GM19328 (cell line): ENCODE results near the gene SEMA5A.

Experiments used
- ATAC-seq: cut with Tn5 transposase; IDR thresholded peaks from one replicate; pipeline ENCODE4 v1.9.1; 2021; ENCODE audit warnings: mild to moderate bottlenecking, moderate library complexity; ENCODE audit not compliant: unreplicated experiment

SEMA5A gene

DNA sequence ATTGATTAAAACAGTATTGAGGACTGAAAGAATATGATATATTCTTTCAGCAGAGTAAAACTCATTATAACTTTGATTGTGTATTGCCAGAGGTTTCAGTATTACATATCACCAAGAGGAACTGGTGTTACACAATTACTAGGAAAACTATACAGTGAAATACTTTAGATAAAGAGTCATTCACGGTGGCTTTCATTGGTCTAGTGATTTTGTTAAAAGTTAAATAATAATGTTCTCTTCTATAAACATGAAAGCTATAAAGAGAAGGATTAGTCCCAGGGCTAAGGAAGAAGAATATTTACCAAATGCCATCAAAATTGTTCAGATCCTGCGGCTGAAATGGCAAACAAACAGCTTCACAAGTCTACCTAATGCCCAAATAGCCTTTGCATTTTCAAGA is 306.2 kb downstream of the SEMA5A start:
- ATAC-seq: no peak

- ATAC-seq: no peak
Observed at GRCh38 chr5:9239071-9239470, 306.8 kb downstream of the SEMA5A start.

- no peak for ATAC-seq
Observed at GRCh38 chr5:9233712-9234111, 312.2 kb downstream of the SEMA5A start.

DNA sequence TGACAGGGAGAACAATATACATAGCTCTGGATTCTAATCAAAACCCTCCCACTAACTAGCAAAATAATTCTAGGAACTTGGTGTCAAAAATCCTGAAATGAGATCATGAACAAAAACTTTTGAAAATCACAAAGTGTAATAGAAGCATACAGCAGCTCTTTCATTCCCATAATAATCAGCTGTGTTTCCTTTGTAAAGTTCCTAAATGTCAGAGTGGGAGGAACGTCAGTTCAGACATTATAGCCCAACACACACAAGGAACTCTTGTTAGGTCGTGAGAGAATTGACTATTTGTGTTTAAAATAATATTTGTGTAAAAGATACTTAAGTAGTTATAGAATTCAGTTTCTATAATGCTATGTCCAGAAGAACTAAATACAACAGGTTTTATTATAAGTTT is 312.8 kb downstream of the SEMA5A start:
- ATAC-seq: no peak

- no peak for ATAC-seq
Observed at GRCh38 chr5:9231842-9232241, 314.0 kb downstream of the SEMA5A start.

- ATAC-seq: no peak
Observed at GRCh38 chr5:9230355-9230754, 315.5 kb downstream of the SEMA5A start.

DNA sequence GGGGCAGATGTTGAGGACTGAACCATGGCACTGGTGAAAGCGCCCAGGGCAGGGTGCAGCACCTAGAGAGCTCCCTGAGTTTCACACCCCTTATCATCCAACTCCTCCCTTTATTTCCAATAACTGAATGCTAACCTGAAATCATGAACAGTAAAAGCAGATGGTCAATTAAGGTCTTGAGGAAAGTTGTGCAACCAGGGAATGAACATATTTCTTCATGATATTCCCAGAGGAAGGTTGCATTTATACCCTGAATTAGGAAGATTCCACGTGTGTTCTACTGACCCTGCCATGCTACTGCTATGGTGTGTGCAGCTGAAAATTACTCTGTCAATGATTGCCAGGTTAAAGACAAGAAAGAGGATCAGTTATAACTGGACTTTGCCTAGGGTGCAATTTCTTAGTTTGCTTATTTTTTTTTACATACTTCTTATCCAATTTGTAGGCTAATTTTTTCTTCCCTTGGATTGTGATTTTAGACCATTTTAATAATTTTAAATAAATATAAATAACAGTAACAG is 319.8 kb downstream of the SEMA5A start:
- no peak for ATAC-seq

DNA sequence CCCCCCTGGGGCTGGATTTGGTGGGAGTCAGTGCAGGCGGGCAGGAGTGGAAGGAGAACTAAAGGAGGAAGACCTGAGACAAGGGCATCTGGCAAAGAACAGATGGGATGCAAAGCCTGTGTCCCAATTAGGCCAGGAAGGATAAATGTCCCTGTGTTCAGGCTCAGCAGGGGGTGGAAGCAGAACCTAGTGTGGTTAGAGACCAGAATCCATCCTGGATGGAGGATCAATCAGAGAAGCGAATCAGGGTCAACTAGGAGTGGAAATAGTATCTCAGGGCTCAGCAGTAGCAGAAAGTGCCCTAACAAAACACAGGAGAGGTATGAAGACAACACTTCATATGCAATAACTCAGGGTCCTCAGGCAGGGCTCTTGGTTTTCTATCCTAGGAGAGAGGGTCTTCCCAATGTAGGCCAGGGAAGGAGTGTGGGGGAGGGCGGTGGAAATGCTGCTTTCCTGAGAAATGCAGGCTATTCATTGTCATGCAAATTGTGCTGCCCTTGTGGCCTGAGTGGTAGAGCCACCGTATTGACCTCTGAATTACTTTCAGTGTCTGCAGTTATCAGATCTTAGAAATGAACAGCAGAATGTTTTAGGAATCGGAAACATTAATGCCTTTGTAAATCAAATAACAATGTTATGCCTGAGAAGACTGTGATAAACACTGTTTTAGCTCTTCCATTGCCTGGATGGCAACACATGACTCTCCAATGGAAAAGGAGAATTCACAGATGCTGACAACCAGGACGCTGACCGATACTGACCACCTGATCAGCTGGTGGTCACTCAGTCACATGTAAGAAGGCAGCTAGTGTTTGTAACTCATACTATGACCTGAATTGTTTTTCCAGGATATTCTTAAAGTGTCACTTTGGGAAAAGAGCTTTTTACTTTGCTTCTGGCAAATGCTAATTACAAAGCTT is 323.6 kb downstream of the SEMA5A start:
- ATAC-seq: no peak

GRCh38 chr5:9218358-9218757 is 327.5 kb downstream of the SEMA5A start:
- ATAC-seq: no peak

DNA sequence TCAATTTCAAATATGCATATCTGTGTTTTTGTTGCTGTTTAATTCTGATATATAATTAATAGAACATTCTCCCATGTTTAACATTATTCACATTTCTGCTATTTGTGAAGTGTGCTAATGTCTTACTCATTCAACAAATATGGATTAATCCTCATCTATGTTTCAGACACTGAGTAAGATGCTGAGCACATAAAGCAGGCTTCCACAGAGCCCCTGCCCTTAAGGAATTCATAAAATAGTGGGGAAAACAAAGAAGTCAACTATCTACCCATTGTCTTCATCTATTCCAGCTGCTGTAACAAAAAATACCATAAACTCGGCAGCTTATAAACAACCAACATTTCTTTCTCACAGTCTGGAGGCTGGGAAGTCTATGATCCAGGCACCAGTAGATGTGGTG is 333.3 kb downstream of the SEMA5A start:
- ATAC-seq: no peak

- no peak for ATAC-seq
Observed at GRCh38 chr5:9209846-9210492, 335.9 kb downstream of the SEMA5A start.

DNA sequence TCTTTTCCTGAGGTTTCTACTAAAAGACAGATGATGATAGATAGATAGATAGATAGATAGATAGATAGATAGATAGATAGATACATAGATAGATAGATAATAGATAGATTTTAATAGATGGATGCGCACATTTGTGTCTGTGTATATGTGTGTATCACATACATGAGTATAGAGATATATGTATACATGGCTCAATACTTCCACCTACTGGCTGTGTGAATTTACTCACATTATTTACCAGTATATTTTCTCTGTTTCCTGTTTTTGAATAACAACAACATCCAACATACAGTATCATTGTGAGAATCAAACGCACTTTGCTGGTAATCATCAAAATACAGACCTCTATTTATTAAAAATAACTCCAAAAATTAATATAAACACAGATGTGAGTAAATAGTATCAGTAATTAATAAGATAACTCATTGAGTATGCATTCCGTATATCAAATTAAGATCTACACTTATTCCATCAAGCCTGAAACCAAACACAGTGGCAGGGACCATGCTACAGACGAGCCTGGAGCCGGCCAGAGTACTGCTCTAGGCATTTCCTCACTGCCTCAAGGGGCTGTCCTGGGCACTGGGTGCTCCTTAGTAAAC is 338.0 kb downstream of the SEMA5A start:
- ATAC-seq: peak; percentile 80

GRCh38 chr5:9202636-9203035 is 343.2 kb downstream of the SEMA5A start:
- no peak for ATAC-seq

- no peak for ATAC-seq
Observed at GRCh38 chr5:9201761-9202160, 344.1 kb downstream of the SEMA5A start.

- ATAC-seq: no peak
Observed at GRCh38 chr5:9201011-9201410, 344.9 kb downstream of the SEMA5A start.

DNA sequence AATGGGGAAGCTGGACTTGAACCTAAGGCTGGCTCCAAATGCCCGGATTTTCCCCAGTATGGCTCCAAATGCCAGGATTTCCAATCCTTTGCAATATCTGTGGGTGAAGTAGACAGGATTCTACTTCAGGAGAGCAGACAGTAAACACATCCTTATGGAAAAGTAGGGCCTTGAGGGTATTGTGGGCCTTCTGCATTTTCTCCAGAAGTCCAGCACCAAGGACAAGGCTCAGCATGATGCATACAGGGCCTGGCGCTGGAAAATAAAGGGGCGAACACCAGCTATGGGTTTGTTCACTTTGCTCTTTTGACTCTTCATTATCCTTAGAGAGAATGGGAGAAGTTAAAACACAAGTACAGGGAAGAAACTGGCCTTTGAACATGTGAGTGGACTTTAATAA is 347.5 kb downstream of the SEMA5A start:
- no peak for ATAC-seq

DNA sequence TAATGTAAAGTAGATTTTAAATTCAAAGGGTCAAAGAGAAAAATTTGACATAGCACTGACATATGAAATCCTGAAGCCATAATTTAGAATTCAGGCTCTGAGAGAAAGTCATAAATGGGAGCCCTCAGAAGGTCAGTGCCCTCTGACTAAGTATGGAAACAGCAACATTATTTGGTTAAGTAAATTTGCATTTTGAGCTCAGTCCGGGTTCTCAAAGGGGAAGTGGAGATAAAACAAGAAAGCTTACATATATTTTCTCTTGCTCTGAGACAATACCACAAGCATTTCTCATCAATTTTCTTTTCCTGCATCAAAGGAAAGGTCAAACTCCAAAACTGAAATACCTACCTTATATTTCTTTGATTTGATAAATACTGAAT is 348.0 kb downstream of the SEMA5A start:
- peak; percentile 97 for ATAC-seq

DNA sequence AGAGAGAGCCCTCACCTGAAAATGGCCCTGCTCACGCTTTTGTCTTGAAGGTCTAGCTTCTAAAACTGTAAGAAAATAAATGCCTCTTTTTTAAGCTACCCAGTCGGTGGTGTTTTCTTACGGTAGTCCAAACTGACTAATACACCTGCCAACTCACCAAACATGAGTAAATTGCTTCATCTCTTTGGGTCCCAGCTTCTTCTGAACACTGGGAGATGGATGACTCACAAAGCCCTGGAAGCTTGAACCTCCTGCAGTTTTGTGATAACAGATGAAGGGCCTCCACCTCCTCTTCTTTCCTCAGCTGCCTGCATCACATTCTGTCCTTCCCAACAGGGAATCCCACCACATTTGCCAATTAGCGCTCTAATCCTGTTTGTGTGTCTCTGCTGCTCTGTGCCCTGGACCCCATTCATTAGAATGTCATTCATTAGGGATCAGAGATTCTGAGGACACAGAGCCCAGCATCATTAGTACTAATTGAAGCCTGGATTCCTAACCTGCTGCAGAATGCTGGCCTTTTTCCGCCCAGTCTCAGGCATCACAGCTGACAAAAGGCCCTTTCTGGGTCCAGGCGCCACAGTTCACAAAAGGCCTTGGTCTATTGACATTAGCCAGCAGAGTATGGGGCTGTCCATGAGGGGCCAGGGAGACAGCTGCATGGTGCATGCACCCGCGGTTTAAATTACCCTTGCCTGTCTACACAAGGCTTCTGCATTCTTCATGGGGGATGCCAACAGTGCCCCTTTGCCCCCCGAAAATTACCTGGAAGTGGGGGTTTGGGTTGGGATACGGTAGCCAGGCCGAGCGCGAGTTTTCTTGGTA is 349.3 kb downstream of the SEMA5A start:
- ATAC-seq: no peak

GRCh38 chr5:9194509-9194908 is 351.4 kb downstream of the SEMA5A start:
- ATAC-seq: no peak

DNA sequence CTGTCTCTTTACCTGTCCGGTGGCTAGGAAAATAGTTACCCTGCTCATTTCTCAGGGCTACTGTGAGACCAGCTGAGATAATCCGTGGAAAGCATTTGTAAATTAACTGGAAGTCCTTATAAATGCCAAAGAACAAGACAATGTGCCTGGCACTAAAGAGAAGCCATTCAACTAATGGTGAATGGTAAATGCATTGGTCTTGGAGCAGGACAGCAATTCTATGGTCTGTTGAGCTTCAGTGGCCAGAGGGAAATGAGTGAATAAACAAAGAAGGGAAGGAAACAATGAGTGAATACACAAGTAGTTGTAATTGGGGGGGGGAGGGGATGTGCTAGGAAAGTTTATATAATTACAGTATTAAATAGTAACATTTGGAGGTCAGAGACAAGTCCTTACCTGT is 353.6 kb downstream of the SEMA5A start:
- no peak for ATAC-seq

- ATAC-seq: no peak
Observed at GRCh38 chr5:9189681-9190080, 356.2 kb downstream of the SEMA5A start.
